Measurements from ENCODE around the gene ANKRD27.
"Not testable (repeated sequence)": the region's sequence is repeated elsewhere in the genome, so short reads cannot be mapped to it uniquely, and the experiment has no call there.

ANKRD27 gene

GRCh38 chr19:32694316-32694715, 19.3 kb upstream of the ANKRD27 start:
- not testable (repeated sequence) for H3K4ac ChIP-seq (ENCODE audit: low read depth, low read length); H3K27me3 ChIP-seq (ENCODE audit: insufficient read depth, low read length); H3K9ac ChIP-seq (ENCODE audit: low read length); H4K12ac ChIP-seq (ENCODE audit: low read depth, low read length); H4K8ac ChIP-seq (ENCODE audit: low read depth, low read length); H4K91ac ChIP-seq (ENCODE audit: low read depth, low read length); H2AK5ac ChIP-seq (ENCODE audit: low read length); H3K27ac ChIP-seq (ENCODE audit: low read depth, low read length); H3K9me3 ChIP-seq (ENCODE audit: insufficient read depth, low read depth, low read length); H3K14ac ChIP-seq (ENCODE audit: low read length); H2BK12ac ChIP-seq (ENCODE audit: low read length); H2AFZ ChIP-seq (ENCODE audit: insufficient read depth, low read length, poor library complexity); H3K23ac ChIP-seq (ENCODE audit: low read length); H3K36me3 ChIP-seq (ENCODE audit: control insufficient read depth in 1 of 2, insufficient read depth in 2 of 2, low read length in 2 of 2); H2BK5ac ChIP-seq (ENCODE audit: low read depth, low read length, poor library complexity); H2BK120ac ChIP-seq (ENCODE audit: insufficient read depth, low read length, poor library complexity); H3K4me3 ChIP-seq (ENCODE audit: low read depth, low read length); H3K79me2 ChIP-seq (ENCODE audit: control insufficient read depth, insufficient read depth, low read length, poor library complexity); H3K18ac ChIP-seq (ENCODE audit: low read length)
- peaks cover 9 to 12% of the 10 kb centered on the region in 2 experiments for H3K4me1 ChIP-seq (ENCODE audit: control insufficient read depth in 1 of 2, insufficient read depth in 2 of 2, low read length in 2 of 2)
- H3K4me2 ChIP-seq (ENCODE audit: low read length): peak overlapping the region; percentile 48
- H3K79me1 ChIP-seq (ENCODE audit: low read length): peaks cover 10% of the 10 kb centered on the region
- no CpG with 5 or more reads among the region's 2 CpGs for WGBS (ENCODE audit: extremely low coverage, insufficient coverage, insufficient read length)
- DNase-seq: peak; percentile 27 to 66

GRCh38 chr19:32693151-32694108, 18.4 kb upstream of the ANKRD27 start:
- no CpG with 5 or more reads among the region's 20 CpGs for WGBS (ENCODE audit: extremely low coverage, insufficient coverage, insufficient read length)
- not testable (repeated sequence) for H3K9ac ChIP-seq (ENCODE audit: low read length); H2BK120ac ChIP-seq (ENCODE audit: insufficient read depth, low read length, poor library complexity); H3K4ac ChIP-seq (ENCODE audit: low read depth, low read length); H3K9me3 ChIP-seq (ENCODE audit: insufficient read depth, low read depth, low read length); H2AFZ ChIP-seq (ENCODE audit: insufficient read depth, low read length, poor library complexity); H3K79me2 ChIP-seq (ENCODE audit: control insufficient read depth, insufficient read depth, low read length, poor library complexity); H2AK5ac ChIP-seq (ENCODE audit: low read length); H2BK12ac ChIP-seq (ENCODE audit: low read length); H3K36me3 ChIP-seq (ENCODE audit: control insufficient read depth in 1 of 2, insufficient read depth in 2 of 2, low read length in 2 of 2); H4K12ac ChIP-seq (ENCODE audit: low read depth, low read length); H4K91ac ChIP-seq (ENCODE audit: low read depth, low read length); H3K23ac ChIP-seq (ENCODE audit: low read length); H3K4me3 ChIP-seq (ENCODE audit: low read depth, low read length); H3K27me3 ChIP-seq (ENCODE audit: insufficient read depth, low read length); H3K27ac ChIP-seq (ENCODE audit: low read depth, low read length); H3K14ac ChIP-seq (ENCODE audit: low read length); H2BK5ac ChIP-seq (ENCODE audit: low read depth, low read length, poor library complexity); H4K8ac ChIP-seq (ENCODE audit: low read depth, low read length); DNase-seq; H3K18ac ChIP-seq (ENCODE audit: low read length)
- H3K4me1 ChIP-seq (ENCODE audit: control insufficient read depth in 1 of 2, insufficient read depth in 2 of 2, low read length in 2 of 2): peaks cover 9 to 12% of the 10 kb centered on the region in 2 experiments
- peak overlapping the region; percentile 20 for H3K4me2 ChIP-seq (ENCODE audit: low read length)
- peaks cover 10% of the 10 kb centered on the region for H3K79me1 ChIP-seq (ENCODE audit: low read length)

GRCh38 chr19:32692727-32693061, 17.7 kb upstream of the ANKRD27 start:
- Histone ChIP-seq H3K36me3 (ENCODE audit: control insufficient read depth in 1 of 2, insufficient read depth in 2 of 2, low read length in 2 of 2) (no peaks in the 10 kb centered on the region), H4K12ac (ENCODE audit: low read depth, low read length) (peak overlapping the region; percentile 61), H3K9ac (ENCODE audit: low read length) (no peak overlapping the region), H3K4ac (ENCODE audit: low read depth, low read length) (peak overlapping the region; percentile 49), H3K79me2 (ENCODE audit: control insufficient read depth, insufficient read depth, low read length, poor library complexity) (peaks cover 5% of the 10 kb centered on the region), H3K79me1 (ENCODE audit: low read length) (peaks cover 10% of the 10 kb centered on the region), H3K4me1 (ENCODE audit: control insufficient read depth in 1 of 2, insufficient read depth in 2 of 2, low read length in 2 of 2) (peaks cover 9 to 12% of the 10 kb centered on the region in 2 experiments), H3K27me3 (ENCODE audit: insufficient read depth, low read length) (no peaks in the 10 kb centered on the region), H3K18ac (ENCODE audit: low read length) (peak overlapping the region; percentile 55), H2BK120ac (ENCODE audit: insufficient read depth, low read length, poor library complexity) (peak overlapping the region; percentile 48), H2BK12ac (ENCODE audit: low read length) (no peak overlapping the region), H3K4me3 (ENCODE audit: low read depth, low read length) (no peak overlapping the region), H2BK5ac (ENCODE audit: low read depth, low read length, poor library complexity) (no peak overlapping the region), H3K14ac (ENCODE audit: low read length) (peak overlapping the region; percentile 73), H2AFZ (ENCODE audit: insufficient read depth, low read length, poor library complexity) (no peak overlapping the region), H3K23ac (ENCODE audit: low read length) (no peak overlapping the region), H3K4me2 (ENCODE audit: low read length) (peak overlapping the region; percentile 78), H3K27ac (ENCODE audit: low read depth, low read length) (no peak overlapping the region), H2AK5ac (ENCODE audit: low read length) (peak overlapping the region; percentile 84), H4K8ac (ENCODE audit: low read depth, low read length) (peak overlapping the region; percentile 78), H3K9me3 (ENCODE audit: insufficient read depth, low read depth, low read length) (no peaks in the 10 kb centered on the region), H4K91ac (ENCODE audit: low read depth, low read length) (peak overlapping the region; percentile 74)
- DNase-seq: no peak
- no CpG with 5 or more reads among the region's 7 CpGs for WGBS (ENCODE audit: extremely low coverage, insufficient coverage, insufficient read length)

- Histone ChIP-seq H4K12ac (ENCODE audit: low read depth, low read length) (peak overlapping the region; percentile 61), H3K79me2 (ENCODE audit: control insufficient read depth, insufficient read depth, low read length, poor library complexity) (peaks cover 5% of the 10 kb centered on the region), H4K91ac (ENCODE audit: low read depth, low read length) (peak overlapping the region; percentile 74), H3K4me2 (ENCODE audit: low read length) (peak overlapping the region; percentile 78), H3K4me3 (ENCODE audit: low read depth, low read length) (peak overlapping the region; percentile 73), H2BK120ac (ENCODE audit: insufficient read depth, low read length, poor library complexity) (peak overlapping the region; percentile 48), H3K18ac (ENCODE audit: low read length) (peak overlapping the region; percentile 55), H2AFZ (ENCODE audit: insufficient read depth, low read length, poor library complexity) (peak overlapping the region; percentile 92), H3K27me3 (ENCODE audit: insufficient read depth, low read length) (no peaks in the 10 kb centered on the region), H3K36me3 (ENCODE audit: control insufficient read depth in 1 of 2, insufficient read depth in 2 of 2, low read length in 2 of 2) (no peaks in the 10 kb centered on the region), H3K9me3 (ENCODE audit: insufficient read depth, low read depth, low read length) (no peaks in the 10 kb centered on the region), H2BK5ac (ENCODE audit: low read depth, low read length, poor library complexity) (peak overlapping the region; percentile 14), H3K27ac (ENCODE audit: low read depth, low read length) (no peak overlapping the region), H3K4me1 (ENCODE audit: control insufficient read depth in 1 of 2, insufficient read depth in 2 of 2, low read length in 2 of 2) (peaks cover 9 to 12% of the 10 kb centered on the region in 2 experiments), H2AK5ac (ENCODE audit: low read length) (peak overlapping the region; percentile 84), H3K9ac (ENCODE audit: low read length) (peak overlapping the region; percentile 54), H3K4ac (ENCODE audit: low read depth, low read length) (peak overlapping the region; percentile 49), H3K14ac (ENCODE audit: low read length) (peak overlapping the region; percentile 91), H4K8ac (ENCODE audit: low read depth, low read length) (peak overlapping the region; percentile 78), H2BK12ac (ENCODE audit: low read length) (no peak overlapping the region), H3K79me1 (ENCODE audit: low read length) (peaks cover 10% of the 10 kb centered on the region), H3K23ac (ENCODE audit: low read length) (no peak overlapping the region)
- WGBS (ENCODE audit: extremely low coverage, insufficient coverage, insufficient read length): no CpG with 5 or more reads among the region's 93 CpGs
- peak; percentile 29 to 54 for DNase-seq
Observed at GRCh38 chr19:32691952-32692726, 17.2 kb upstream of the ANKRD27 start.

Data from trophoblast cell (in vitro differentiated cells and primary cell).